H9 (cell line): ENCODE results near the gene CACNG5. TPM values are rescaled to one million over a fixed set of nuclear protein-coding genes. Genes with fewer than 3 reads are reported as not detected.

Source experiments
- DNase-seq: peaks from one replicate; pipeline ENCODE4 v3.0.0-alpha.2; 2017
- H2AFZ ChIP-seq: one replicate; pipeline ENCODE4 v1.6.1; 2013; ENCODE audit warnings: mild to moderate bottlenecking, low read length, control low read depth, moderate library complexity
- H2AK5ac ChIP-seq: 2 replicates; pipeline ENCODE4 v1.6.1; 2013; ENCODE audit warnings: low read length, control low read depth, mixed read lengths; ENCODE audit not compliant: insufficient read length
- H2BK120ac ChIP-seq: one replicate; pipeline ENCODE4 v1.6.1; 2013; ENCODE audit warnings: low read depth, mild to moderate bottlenecking, low read length, control low read depth, inconsistent platforms; ENCODE audit not compliant: poor library complexity, severe bottlenecking
- H2BK12ac ChIP-seq: 2 replicates; pipeline ENCODE4 v1.6.1; 2013; ENCODE audit warnings: low read length, control low read depth, mixed read lengths, low read depth; ENCODE audit not compliant: insufficient read length
- H2BK15ac ChIP-seq: 2 replicates; pipeline ENCODE4 v1.6.1; 2013; ENCODE audit warnings: low read depth, low read length, control low read depth
- H2BK20ac ChIP-seq: one replicate; pipeline ENCODE4 v1.6.1; 2013; ENCODE audit warnings: low read depth, mild to moderate bottlenecking, low read length, control low read depth, inconsistent platforms; ENCODE audit not compliant: poor library complexity, severe bottlenecking
- H2BK5ac ChIP-seq: 2 replicates; pipeline ENCODE4 v1.6.1; 2013; ENCODE audit warnings: low read length, control low read depth, mixed read lengths; ENCODE audit not compliant: insufficient read length
- H3K14ac ChIP-seq: 2 replicates; pipeline ENCODE4 v1.6.1; 2013; ENCODE audit warnings: low read length, control low read depth; ENCODE audit not compliant: insufficient read depth
- H3K18ac ChIP-seq: 2 replicates; pipeline ENCODE4 v1.6.1; 2013; ENCODE audit warnings: low read depth, mild to moderate bottlenecking, mixed read lengths, low read length, control low read depth; ENCODE audit not compliant: insufficient read length
- H3K23ac ChIP-seq: 2 replicates; pipeline ENCODE4 v1.6.1; 2013; ENCODE audit warnings: low read length, control low read depth, mixed read lengths, low read depth; ENCODE audit not compliant: insufficient read length
- H3K23me2 ChIP-seq: 2 replicates; pipeline ENCODE4 v1.6.1; 2013; ENCODE audit warnings: low read depth, mild to moderate bottlenecking, mixed read lengths, low read length, control low read depth; ENCODE audit not compliant: insufficient read length, poor library complexity, severe bottlenecking
- H3K27ac ChIP-seq: 2 replicates; pipeline ENCODE4 v1.5.1; 2013; ENCODE audit warnings: low read length, control low read depth, mixed read lengths, low read depth; ENCODE audit not compliant: insufficient read length
- H3K27me3 ChIP-seq: 2 replicates; pipeline ENCODE4 v1.6.1; 2013; ENCODE audit warnings: low read length, control low read depth, inconsistent platforms; ENCODE audit not compliant: insufficient read depth
- H3K4ac ChIP-seq: 2 replicates; pipeline ENCODE4 v1.6.1; 2013; ENCODE audit warnings: low read depth, mild to moderate bottlenecking, control low read depth, inconsistent platforms, low read length, moderate library complexity
- H3K4me1 ChIP-seq: 2 replicates; pipeline ENCODE4 v1.6.1; 2013; ENCODE audit warnings: low read length, control low read depth, inconsistent platforms; ENCODE audit not compliant: insufficient read depth
- H3K4me2 ChIP-seq: 2 replicates; pipeline ENCODE4 v1.6.1; 2013; ENCODE audit warnings: low read length, control low read depth, mixed read lengths; ENCODE audit not compliant: insufficient read length, insufficient read depth
- H3K56ac ChIP-seq: 2 replicates; pipeline ENCODE4 v1.6.1; 2013; ENCODE audit warnings: low read depth, mild to moderate bottlenecking, mixed read lengths, low read length, control low read depth; ENCODE audit not compliant: insufficient read length
- H3K79me1 ChIP-seq: 2 replicates; pipeline ENCODE4 v1.6.1; 2013; ENCODE audit warnings: low read depth, mild to moderate bottlenecking, moderate library complexity, low read length, control low read depth, inconsistent platforms; ENCODE audit not compliant: insufficient read depth, poor library complexity, severe bottlenecking
- H3K79me2 ChIP-seq: 2 replicates; pipeline ENCODE4 v1.6.1; 2013; ENCODE audit warnings: low read length, control low read depth, inconsistent platforms; ENCODE audit not compliant: insufficient read depth
- H3K9ac ChIP-seq: 2 replicates; pipeline ENCODE4 v1.6.1; 2013; ENCODE audit warnings: low read length, control low read depth, mixed read lengths; ENCODE audit not compliant: insufficient read length; ENCODE audit errors: extremely low read depth
- H3K9me3 ChIP-seq: one replicate; pipeline ENCODE4 v1.6.1; 2013; ENCODE audit warnings: low read depth, low read length, inconsistent platforms; ENCODE audit not compliant: control insufficient read depth
- H3T11ph ChIP-seq: one replicate; pipeline ENCODE4 v1.6.1; 2013; ENCODE audit warnings: mild to moderate bottlenecking, low read length, control low read depth, inconsistent platforms
- H4K20me1 ChIP-seq: one replicate; pipeline ENCODE4 v1.6.1; 2013; ENCODE audit not compliant: control insufficient read depth, insufficient read length, insufficient read depth
- H4K5ac ChIP-seq: 2 replicates; pipeline ENCODE4 v1.6.1; 2013; ENCODE audit warnings: low read depth, mild to moderate bottlenecking, mixed read lengths, low read length, control low read depth; ENCODE audit not compliant: insufficient read length
- H4K8ac ChIP-seq: replicated peaks from 2 replicates; pipeline ENCODE4 v1.6.1; 2013; ENCODE audit warnings: low read length, control low read depth, mixed read lengths, low read depth; ENCODE audit not compliant: insufficient read length
- H4K91ac ChIP-seq: 2 replicates; pipeline ENCODE4 v1.6.1; 2013; ENCODE audit warnings: low read depth, mild to moderate bottlenecking, moderate library complexity, mixed read lengths, low read length, control low read depth; ENCODE audit not compliant: insufficient read length
- H3K27ac Mint-ChIP-seq, 3 experiments: 2 replicates in 2 of 3; 3 replicates in 1 of 3; pipeline ENCODE4 v1.8.0; 2020 to 2021; ENCODE audit warnings: mixed read lengths in 3 of 3, mild to moderate bottlenecking in 1 of 3, moderate library complexity in 1 of 3
- H3K27me3 Mint-ChIP-seq: 2 replicates; pipeline ENCODE4 v1.8.0; 2021; ENCODE audit warnings: low read depth, mild to moderate bottlenecking, moderate library complexity, mixed read lengths
- H3K36me3 Mint-ChIP-seq, 3 experiments: 2 replicates in 2 of 3; 3 replicates in 1 of 3; pipeline ENCODE4 v1.8.0; 2020 to 2021; ENCODE audit warnings: low read depth in 3 of 3, mixed read lengths in 3 of 3; ENCODE audit not compliant: insufficient read depth in 1 of 3
- H3K4me1 Mint-ChIP-seq, 2 experiments: 2 replicates each; pipeline ENCODE4 v1.8.0; 2020; ENCODE audit warnings: mixed read lengths in 2 of 2
- H3K4me3 Mint-ChIP-seq, 2 experiments: 2 replicates in 1 of 2; 3 replicates in 1 of 2; pipeline ENCODE4 v1.8.0; 2020 to 2021; ENCODE audit warnings: mild to moderate bottlenecking in 2 of 2, mixed read lengths in 2 of 2, moderate library complexity in 1 of 2
- H3K9me3 Mint-ChIP-seq, 2 experiments: 2 replicates in 1 of 2; 3 replicates in 1 of 2; pipeline ENCODE4 v1.8.0; 2020; ENCODE audit warnings: mild to moderate bottlenecking in 2 of 2, mixed read lengths in 2 of 2, moderate library complexity in 1 of 2
- WGBS: extraction: QIAGEN DNeasy Blood & Tissue Kit; methylation state at CpG from one replicate; pipeline ENCODE4 v1.1.7; 2013; ENCODE audit warnings: missing lambda C conversion rate, low lambda C conversion rate, mixed read lengths; ENCODE audit not compliant: insufficient read length; ENCODE audit errors: extremely low coverage; 5-methylcytosine and 5-hydroxymethylcytosine counted together
- total RNA-seq: library from RNA; stranded (reverse); gene quantifications from 2 replicates; pipeline ENCODE4 v1.2.1, GENCODE V29; 2021
- TF ChIP-seq, protein P1 (sequence below): fragments of 200-600 bp; sonication (generic); conservative IDR thresholded peaks from 3 replicates; pipeline ENCODE4 v1.8.0; 2021; ENCODE audit warnings: antibody characterized with exemption, mild to moderate bottlenecking

The CACNG5 gene
- total RNA-seq, 1 experiment from 2014 or later: 1.6 TPM

DNA sequence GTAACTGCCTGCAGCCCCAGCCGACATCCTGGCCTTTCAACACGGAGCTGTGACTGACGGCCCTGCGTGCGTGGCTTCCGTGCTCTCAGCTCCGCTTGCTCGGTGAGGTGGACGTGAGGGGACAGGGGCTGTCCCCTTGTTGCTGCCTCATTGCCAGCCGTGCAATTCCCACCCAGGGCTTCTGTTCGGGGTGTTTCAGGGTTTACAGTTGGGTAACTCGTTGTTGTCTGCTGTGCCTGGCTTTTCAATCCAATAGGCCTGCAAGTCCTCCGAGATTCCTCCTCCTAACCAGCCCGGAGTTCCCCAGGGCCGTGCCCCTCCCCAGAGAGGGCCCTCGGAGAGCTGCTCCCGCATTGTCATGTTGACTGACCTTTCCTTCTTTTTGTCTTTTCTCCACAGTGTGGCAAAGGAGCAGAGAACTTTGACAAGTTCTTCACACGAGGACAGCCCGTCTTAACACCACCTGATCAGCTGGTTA, 31.4 kb upstream of the CACNG5 start:
- no peak overlapping the region for H2BK120ac ChIP-seq
- Mint-ChIP-seq H3K4me3 (peak overlapping the region in 1 of 2 experiments; percentile 25; a peak in 1 of 5 replicates), H3K36me3 (no peaks in the 10 kb centered on the region; a peak in 2 of 7 replicates), H3K9me3 (no peaks in the 10 kb centered on the region; a peak in 1 of 5 replicates), H3K4me1 (peaks cover 30 to 33% of the 10 kb centered on the region in 2 experiments), H3K27me3 (no peaks in the 10 kb centered on the region), H3K27ac (no peak overlapping the region; a peak in 2 of 7 replicates)
- no peaks in the 10 kb centered on the region for H3K9me3 ChIP-seq
- no peaks in the 10 kb centered on the region for H3K79me2 ChIP-seq
- H3K23me2 ChIP-seq: no peaks in the 10 kb centered on the region
- no peak overlapping the region for H3K27ac ChIP-seq
- H2AFZ ChIP-seq: no peak overlapping the region
- H4K20me1 ChIP-seq: no peaks in the 10 kb centered on the region
- H3K27me3 ChIP-seq: no peaks in the 10 kb centered on the region; the same call in 1 of the 2 replicates
- no peak overlapping the region for H3K56ac ChIP-seq
- TF ChIP-seq, protein P1, sequence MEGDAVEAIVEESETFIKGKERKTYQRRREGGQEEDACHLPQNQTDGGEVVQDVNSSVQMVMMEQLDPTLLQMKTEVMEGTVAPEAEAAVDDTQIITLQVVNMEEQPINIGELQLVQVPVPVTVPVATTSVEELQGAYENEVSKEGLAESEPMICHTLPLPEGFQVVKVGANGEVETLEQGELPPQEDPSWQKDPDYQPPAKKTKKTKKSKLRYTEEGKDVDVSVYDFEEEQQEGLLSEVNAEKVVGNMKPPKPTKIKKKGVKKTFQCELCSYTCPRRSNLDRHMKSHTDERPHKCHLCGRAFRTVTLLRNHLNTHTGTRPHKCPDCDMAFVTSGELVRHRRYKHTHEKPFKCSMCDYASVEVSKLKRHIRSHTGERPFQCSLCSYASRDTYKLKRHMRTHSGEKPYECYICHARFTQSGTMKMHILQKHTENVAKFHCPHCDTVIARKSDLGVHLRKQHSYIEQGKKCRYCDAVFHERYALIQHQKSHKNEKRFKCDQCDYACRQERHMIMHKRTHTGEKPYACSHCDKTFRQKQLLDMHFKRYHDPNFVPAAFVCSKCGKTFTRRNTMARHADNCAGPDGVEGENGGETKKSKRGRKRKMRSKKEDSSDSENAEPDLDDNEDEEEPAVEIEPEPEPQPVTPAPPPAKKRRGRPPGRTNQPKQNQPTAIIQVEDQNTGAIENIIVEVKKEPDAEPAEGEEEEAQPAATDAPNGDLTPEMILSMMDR: no peak
- no peak overlapping the region for H2BK12ac ChIP-seq
- no peak overlapping the region for H2BK5ac ChIP-seq
- no peak overlapping the region for H3K4ac ChIP-seq
- H2AK5ac ChIP-seq: no peak overlapping the region
- no peak overlapping the region for H4K8ac ChIP-seq
- no peak overlapping the region for H3K18ac ChIP-seq
- no peak overlapping the region for H3K4me2 ChIP-seq
- no peak overlapping the region for H3K14ac ChIP-seq
- H3K79me1 ChIP-seq: no peaks in the 10 kb centered on the region
- no peak overlapping the region for H3K9ac ChIP-seq
- no peak overlapping the region for H3T11ph ChIP-seq
- H4K5ac ChIP-seq: no peak overlapping the region
- H3K23ac ChIP-seq: no peak overlapping the region
- WGBS: no CpG with 5 or more reads among the region's 19 CpGs
- H2BK15ac ChIP-seq: no peak overlapping the region
- H2BK20ac ChIP-seq: no peak overlapping the region
- H3K4me1 ChIP-seq: peaks cover 11% of the 10 kb centered on the region; the same call in 1 of the 2 replicates
- peak; percentile 79 for DNase-seq
- H4K91ac ChIP-seq: no peak overlapping the region
